ENCODE results near the gene ACSL5. TPM values are rescaled to one million over a fixed set of nuclear protein-coding genes. Genes with fewer than 3 reads are reported as not detected.
"Not testable (repeated sequence)": the region's sequence is repeated elsewhere in the genome, so short reads cannot be mapped to it uniquely, and the experiment has no call there.

The ACSL5 gene
- total and polyA plus RNA-seq, 11 donors, result 4.0 to 23.8 (median 7.0) TPM

- 79 to 97% (median 87%) methylated on average over 3 of the region's 3 CpGs for WGBS, 4 donors
- DNase-seq (no peak), ATAC-seq (no peak)
- no peaks in the 10 kb centered on the region for H3K27me3 ChIP-seq
- H3K4me3 ChIP-seq, result no peak overlapping the region
- intact Hi-C loops (cut with DNase I), result no loop called here
- H3K27ac ChIP-seq, result no peak overlapping the region
- H3K9me3 ChIP-seq, result no peaks in the 10 kb centered on the region
- peaks cover 5 to 22% (median 15%) of the 10 kb centered on the region in 12 donors for H3K4me1 ChIP-seq
- TF ChIP-seq POLR2A (IDR thresholded peaks at IDR 0.05) (no peak), CTCF (IDR thresholded peaks at IDR 0.05) (no peak)
- no peaks in the 10 kb centered on the region for H3K36me3 ChIP-seq
Observed at GRCh38 chr10:112366992-112367391, 6.9 kb upstream of the ACSL5 start.

GRCh38 chr10:112367516-112367915 lies 6.4 kb upstream of the ACSL5 start:
- TF ChIP-seq POLR2A (IDR thresholded peaks at IDR 0.05) (no peak), CTCF (IDR thresholded peaks at IDR 0.05) (no peak)
- ATAC-seq (no peak), DNase-seq (no peak)
- no peaks in the 10 kb centered on the region for H3K36me3 ChIP-seq
- H3K27me3 ChIP-seq, result no peaks in the 10 kb centered on the region
- no peaks in the 10 kb centered on the region for H3K9me3 ChIP-seq
- no peak overlapping the region for H3K27ac ChIP-seq
- 88 to 95% (median 94%) methylated on average over 4 of the region's 4 CpGs for WGBS, 4 donors
- intact Hi-C loops (cut with DNase I), result no loop called here
- peaks cover under 1 to 17% (median 10%) of the 10 kb centered on the region in 12 donors for H3K4me1 ChIP-seq
- no peak overlapping the region for H3K4me3 ChIP-seq

- ATAC-seq, result no peak
- WGBS, 4 donors, result 84 to 95% (median 90%) methylated on average over 14 to 40 of the region's 40 CpGs
- no peak for DNase-seq
- Histone ChIP-seq H3K4me3 (no peak overlapping the region), H3K27me3 (no peaks in the 10 kb centered on the region), H3K36me3 (no peaks in the 10 kb centered on the region), H3K4me1 (peaks cover 0 to 10% (median 1%) of the 10 kb centered on the region in 12 donors), H3K9me3 (no peaks in the 10 kb centered on the region), H3K27ac (no peak overlapping the region)
- TF ChIP-seq CTCF (IDR thresholded peaks at IDR 0.05) (no peak), POLR2A (IDR thresholded peaks at IDR 0.05) (no peak)
- intact Hi-C loops (cut with DNase I), result no loop called here
Observed at GRCh38 chr10:112369495-112370423, 4.2 kb upstream of the ACSL5 start.

- ATAC-seq (no peak), DNase-seq (no peak)
- no peak overlapping the region for H3K27ac ChIP-seq
- peaks cover 0 to 12% (median 8%) of the 10 kb centered on the region in 12 donors for H3K4me1 ChIP-seq
- intact Hi-C loops (cut with DNase I), result no loop called here
- WGBS, 4 donors, result 97 to 98% (median 98%) methylated on average over 11 to 15 of the region's 15 CpGs; no CpG with 5 or more reads in 1 of the 4 donors
- no peak overlapping the region for H3K4me3 ChIP-seq
- H3K36me3 ChIP-seq, result no peaks in the 10 kb centered on the region
- H3K27me3 ChIP-seq, result no peaks in the 10 kb centered on the region
- H3K9me3 ChIP-seq, result no peaks in the 10 kb centered on the region
- TF ChIP-seq POLR2A (IDR thresholded peaks at IDR 0.05) (no peak), CTCF (IDR thresholded peaks at IDR 0.05) (no peak)
Observed at GRCh38 chr10:112370424-112370819, 3.5 kb upstream of the ACSL5 start.

- WGBS, 4 donors, result 93 to 96% (median 95%) methylated on average over 13 of the region's 13 CpGs
- H3K36me3 ChIP-seq; H3K27ac ChIP-seq; DNase-seq; ATAC-seq; H3K9me3 ChIP-seq; intact Hi-C loops (cut with DNase I); H3K4me3 ChIP-seq; H3K27me3 ChIP-seq: not testable (repeated sequence)
- peaks cover 0 to 20% (median 12%) of the 10 kb centered on the region in 12 donors for H3K4me1 ChIP-seq
Observed at GRCh38 chr10:112371326-112371725, 2.6 kb upstream of the ACSL5 start.

GRCh38 chr10:112372182-112372810 lies 1.6 kb upstream of the ACSL5 start:
- H3K36me3 ChIP-seq; ATAC-seq; H3K27me3 ChIP-seq; H3K27ac ChIP-seq; intact Hi-C loops (cut with DNase I); H3K9me3 ChIP-seq; DNase-seq; H3K4me3 ChIP-seq: not testable (repeated sequence)
- WGBS, 4 donors, result 90 to 92% (median 92%) methylated on average over 11 of the region's 11 CpGs
- H3K4me1 ChIP-seq, result peaks cover 0 to 23% (median 12%) of the 10 kb centered on the region in 12 donors
